GM21619 (cell line): Measurements from ENCODE around the gene RRM1.
"Not testable (repeated sequence)": the region's sequence is repeated elsewhere in the genome, so short reads cannot be mapped to it uniquely, and the experiment has no call there.

ENCODE experiments used
- ATAC-seq: cut with Tn5 transposase; IDR thresholded peaks from one replicate; pipeline ENCODE4 v1.9.1; 2021; ENCODE audit not compliant: unreplicated experiment

RRM1 gene

DNA sequence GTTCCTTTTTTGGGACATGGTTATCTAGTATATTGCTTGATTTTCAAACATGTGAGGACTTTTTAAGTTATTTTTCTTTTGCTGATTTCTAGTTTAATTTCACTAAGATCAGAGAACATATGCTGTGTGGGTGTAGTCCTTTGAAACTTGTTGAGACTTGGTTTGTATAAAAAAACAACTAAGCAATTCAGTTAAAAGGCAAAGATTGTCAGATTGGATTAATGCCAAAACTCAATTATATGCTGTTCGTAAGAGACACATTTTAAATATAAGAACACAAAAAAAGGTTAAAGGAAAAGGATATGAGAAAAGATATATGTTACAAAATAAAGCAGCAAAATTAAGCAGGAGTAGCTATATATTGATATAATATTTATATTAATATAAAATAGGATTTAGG, 17.8 kb upstream of the RRM1 start:
- no peak for ATAC-seq

DNA sequence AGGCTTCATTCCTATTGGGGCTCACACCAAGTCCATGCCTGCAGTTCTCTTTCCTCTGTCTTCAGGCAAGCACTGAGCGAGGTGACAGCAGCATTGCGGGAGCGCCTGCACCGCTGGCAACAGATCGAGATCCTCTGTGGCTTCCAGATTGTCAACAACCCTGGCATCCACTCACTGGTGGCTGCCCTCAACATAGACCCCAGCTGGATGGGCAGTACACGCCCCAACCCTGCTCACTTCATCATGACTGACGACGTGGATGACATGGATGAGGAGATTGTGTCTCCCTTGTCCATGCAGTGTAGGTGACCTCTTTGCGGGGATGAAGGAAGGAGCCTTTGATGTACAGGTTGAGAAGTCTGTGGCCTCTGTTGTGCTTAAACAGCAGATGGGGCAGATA, 11.4 kb upstream of the RRM1 start:
- no peak for ATAC-seq

DNA sequence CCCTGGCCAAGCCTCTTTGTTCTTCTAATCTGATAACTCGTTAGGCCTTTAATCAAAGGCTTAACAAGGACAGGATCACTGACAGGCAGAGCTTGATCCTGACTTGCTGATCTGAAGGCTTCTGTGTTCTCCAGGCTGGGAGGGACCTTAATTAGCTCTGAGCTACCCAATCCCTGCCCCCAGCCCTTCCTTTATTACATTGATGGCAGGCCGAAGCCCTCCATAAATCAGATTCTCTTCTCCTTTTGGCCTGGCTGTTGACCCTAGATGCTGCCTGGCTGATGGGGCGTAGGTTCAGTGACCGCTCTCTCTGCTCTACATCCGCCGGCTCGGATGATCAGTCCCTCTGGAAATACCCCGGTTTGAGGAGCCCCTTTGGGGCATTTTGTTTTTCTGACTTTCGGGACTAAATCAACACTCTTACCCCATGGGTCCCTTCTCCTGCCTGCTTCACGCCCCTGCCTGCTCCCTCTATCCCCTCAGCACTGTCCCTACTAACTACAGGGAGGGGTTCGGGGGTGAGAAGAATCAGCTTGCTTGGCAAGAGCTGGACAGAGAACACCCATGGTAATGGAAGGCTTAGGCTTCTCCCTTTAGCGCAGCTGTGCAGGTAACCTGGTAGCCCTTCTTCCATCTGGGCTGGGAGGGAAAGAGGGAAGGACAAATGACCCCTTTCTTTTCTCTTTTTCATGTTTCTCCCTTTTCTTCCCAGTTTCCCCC, 10.0 kb upstream of the RRM1 start:
- ATAC-seq: no peak

DNA sequence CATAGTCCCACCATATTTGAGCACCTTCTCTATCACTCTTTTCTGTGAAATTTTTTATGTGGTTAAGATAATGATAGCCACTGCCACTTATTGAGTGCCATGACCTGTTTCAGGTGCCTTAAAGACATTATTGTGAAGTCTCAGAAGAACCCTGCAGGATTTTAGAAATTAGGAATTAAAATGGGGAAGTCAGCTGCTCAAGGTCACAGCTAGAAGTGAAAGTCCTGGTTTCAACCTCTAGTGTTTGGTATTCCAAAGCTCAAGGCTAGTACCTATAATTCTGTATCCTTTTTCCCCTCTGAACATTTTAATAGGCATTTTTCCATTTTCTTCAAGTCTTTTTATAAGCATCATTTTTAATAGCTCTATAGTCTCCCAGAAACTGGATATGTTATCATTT, 9.0 kb upstream of the RRM1 start:
- no peak for ATAC-seq

DNA sequence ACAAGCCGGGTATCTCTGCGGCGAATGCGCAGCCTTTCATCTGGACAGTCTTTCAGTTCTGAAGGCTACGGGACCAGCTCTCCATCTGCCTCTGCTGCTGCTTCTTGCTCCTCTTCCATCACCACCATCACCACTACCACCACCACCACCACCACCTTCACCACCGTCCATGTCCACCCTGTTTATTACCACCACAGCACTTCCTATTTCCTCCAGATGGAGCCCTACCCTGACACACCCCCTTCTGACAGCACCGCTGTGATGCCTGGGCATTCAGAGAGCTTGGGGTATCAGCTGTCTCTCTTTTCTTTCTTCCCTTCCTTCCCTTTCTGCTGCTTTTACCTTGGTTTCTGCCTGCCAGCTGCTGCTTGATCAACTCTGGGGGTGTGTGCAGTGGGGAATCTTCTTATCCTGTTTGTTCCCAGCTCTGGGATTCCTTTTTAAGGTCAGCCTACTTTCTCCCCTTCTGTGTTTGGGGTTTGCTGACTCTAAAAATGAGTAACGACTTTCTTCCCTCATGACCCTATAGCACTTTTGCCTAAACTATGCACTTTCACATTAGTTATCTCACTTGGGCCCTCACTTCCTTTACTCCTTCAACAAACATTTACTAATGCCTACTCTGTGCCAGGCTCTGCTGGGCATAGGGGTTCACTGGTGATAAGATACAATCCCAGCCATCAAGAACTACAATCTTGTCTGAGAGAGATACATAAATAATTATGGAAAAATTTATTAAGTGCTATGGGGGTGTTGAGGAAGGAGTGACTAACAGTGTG, 7.8 kb upstream of the RRM1 start:
- no peak for ATAC-seq

DNA sequence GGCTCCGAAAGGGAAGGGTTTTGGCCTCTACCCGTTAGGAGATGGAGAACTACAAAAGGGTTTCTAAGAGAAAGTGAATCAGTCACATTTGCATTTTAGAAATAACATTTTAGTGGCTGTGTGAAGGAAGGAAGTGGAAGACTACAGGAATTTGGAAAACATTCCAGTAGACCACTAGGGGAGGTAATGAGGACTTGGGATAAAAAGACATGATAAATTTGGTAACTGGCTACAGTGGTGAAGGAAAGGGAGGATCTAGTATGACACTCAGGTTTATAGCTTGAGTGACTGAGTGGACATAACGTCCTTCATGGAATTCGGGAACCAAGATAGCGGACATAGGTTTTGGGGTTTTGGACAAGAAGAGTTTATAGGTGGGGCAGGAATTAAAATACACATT, 7.0 kb upstream of the RRM1 start:
- no peak for ATAC-seq

DNA sequence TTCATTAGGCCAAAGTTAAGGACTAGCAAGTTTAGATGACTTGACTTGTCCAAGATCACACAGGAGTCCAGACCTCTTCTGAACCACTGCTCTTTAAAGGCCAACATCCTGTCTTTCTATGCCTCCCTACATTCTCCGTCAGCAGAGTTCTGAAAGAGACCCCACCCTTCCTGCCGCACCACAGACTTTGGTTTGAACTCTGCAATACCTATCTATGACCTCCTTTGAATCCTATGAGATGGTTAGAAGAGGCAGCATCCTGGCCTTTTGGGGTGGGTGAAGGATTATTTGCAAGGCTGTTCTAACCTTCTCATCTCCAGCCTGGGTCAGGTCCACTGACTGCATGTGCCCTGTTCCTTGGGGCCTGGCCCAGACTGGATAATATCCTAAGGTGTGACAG, 4.3 kb upstream of the RRM1 start:
- no peak for ATAC-seq

DNA sequence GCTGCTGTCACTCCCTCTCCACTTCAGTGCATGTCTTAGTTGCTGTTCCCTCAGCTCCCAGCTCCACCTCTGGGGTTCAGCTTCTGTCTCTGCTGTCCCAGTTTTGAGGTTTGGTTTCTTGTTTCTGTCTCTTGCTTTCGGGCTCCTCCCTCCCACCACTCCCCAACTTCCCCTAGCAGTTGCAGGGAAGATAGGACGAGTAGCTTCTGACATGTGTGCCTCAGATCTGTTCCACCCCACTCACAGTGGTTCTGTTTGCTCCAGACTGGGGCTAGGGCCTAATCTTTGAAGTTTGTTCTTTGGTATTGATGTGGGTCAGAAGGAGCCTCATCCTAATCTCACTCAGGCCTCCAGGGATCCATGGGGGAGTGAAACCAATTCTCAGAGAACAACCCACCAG, 2.6 kb upstream of the RRM1 start:
- no peak for ATAC-seq

DNA sequence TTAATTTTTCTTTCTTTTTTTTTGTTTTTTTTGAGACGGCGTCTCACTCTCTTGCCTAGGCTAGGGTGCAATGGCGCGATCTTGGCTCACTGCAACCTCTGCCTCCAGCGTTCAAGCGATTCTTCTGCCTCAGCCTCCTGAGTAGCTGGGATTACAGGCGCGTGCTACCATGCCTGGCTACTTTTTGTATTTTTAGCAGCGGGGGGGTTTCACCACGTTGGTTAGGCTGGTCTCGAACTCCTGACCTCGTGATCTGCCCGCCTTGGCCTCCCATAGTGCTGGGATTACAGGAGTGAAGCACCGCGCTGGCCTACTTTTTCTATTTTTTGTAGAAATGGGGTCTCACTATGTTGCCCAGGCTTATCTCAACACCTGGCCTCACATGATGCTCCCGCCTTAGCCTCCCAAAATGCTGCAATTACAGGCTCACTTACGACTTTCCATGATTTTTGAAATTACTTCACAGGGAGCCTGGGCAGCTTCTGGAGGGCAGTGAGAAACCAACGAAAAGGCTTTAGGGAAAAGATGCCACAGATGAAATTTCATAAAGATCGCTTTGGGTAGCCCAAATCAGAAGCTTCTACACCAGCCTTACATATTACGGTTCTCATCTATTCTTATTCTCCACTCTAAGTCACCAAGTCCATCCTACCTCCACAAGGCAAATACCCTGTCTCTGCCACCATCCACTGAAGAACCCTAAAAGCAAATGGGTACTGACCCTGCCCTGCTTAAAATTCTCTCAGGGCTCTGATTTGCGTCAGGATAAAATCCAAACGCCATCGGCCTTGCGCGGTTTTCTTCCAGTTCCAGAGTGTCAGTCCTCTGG, 866 bp upstream of the RRM1 start:
- ATAC-seq: no peak

DNA sequence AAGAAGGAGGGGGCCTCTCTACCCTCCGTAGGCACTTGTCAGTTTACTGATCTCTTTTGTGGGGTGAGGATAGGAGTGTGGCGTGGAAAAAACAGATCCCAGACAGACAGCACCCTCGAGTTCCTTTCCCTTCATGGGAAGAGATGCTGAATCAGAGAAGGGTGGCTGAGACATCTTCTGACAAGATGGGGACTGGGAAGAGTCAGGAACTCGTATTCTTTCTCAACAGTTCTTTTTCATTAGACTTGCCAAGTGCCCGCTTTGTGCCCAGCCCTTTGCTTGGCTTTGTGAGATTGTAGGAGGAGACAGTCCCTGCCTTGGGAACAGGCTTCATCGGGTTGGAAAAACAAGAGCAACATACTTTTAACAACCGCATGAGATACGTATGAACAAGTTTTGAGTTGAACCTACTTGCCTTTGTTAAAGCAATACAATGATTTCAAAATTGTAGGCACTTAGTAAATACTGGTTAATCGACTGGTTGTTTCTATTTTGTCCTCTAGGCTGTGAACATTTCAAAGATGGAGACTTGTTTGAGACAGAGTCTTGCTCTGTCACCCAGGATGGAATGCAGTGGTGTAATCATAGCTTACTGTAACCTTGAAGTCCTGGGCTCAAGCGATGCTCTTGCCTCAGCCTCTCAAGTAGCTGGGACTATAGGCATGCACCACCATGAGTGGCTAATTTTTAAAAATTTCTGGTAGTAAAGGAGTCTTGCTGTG, 1.1 kb downstream of the RRM1 start:
- no peak for ATAC-seq

DNA sequence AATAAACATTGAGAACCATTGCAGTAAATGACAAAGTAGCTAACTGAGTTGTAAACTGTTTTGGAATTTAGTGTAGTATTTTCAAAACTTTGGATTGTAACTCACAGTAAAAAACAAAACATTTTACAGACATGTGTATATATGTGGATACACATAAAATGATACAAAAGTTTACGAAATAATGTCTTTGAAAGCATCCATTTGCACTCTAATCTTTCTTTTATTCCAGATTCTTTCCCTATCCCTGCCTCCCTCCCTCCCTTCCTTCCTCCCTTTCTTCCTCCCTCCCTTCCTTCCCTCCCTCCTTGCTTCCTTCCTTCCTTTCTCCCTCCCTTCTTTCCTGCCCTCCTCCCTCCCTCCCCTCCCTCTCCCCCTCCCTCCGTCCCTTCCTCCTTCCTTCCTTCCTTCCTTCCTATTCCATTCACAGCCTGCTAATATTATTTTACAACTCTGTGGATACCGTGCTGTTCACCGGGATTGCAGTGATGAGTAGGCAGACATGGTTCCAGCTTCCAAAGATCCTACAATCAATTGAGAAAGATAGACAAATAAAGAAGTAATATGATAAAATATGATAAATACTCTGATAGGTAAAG, 3.5 kb downstream of the RRM1 start:
- ATAC-seq: no peak

DNA sequence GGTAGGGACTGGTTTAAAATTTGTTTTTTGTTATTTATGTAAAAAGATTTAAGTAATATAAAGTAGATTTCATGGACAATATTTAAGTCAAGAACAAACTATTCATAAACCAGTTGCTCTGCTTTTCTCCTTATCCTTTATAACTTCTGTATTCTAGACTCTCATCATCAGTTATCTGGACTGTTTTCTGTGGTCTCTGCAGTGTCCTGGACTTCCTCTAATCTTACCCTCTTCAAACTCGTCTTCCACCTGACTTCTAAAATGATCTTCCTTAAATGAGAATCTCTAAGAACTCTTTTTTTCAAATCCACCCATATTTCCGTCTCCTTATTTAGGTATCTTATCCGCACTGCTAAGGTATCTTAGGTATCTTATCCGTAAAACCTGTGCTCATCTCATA, 8.1 kb downstream of the RRM1 start:
- no peak for ATAC-seq

DNA sequence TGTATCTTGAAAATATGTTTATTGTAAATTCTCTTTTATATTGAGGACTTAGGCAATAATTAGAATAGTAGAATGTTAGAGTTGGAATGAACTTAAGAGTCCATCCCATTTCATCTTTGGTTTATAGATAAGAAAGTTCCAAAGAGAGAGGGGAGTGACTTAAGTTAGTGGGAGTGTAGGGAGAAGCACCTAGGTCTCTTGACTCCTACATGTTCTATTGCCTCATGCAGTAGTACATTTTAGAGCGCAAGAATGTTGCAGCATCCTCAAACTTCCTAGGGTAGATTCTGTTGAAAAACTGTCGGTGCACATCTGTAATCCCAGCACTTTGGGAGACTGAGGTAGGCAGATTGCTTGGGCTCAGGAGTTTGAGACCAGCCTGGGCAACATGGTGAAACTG, 8.7 kb downstream of the RRM1 start:
- ATAC-seq: no peak

DNA sequence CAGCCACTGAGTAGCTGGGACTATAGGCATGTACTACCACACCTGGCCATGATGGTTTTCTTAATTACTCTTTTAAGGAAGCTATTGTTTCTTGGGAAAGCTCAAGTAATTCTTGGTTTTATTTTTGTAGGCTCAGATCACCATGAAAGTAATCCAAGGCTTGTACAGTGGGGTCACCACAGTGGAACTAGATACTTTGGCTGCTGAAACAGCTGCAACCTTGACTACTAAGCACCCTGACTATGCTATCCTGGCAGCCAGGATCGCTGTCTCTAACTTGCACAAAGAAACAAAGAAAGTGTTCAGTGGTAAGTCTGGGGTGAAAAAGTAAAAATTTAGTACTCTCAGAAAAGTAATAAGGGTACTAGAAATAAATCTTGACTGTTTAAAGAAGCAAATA, 11.3 kb downstream of the RRM1 start:
- no peak for ATAC-seq

DNA sequence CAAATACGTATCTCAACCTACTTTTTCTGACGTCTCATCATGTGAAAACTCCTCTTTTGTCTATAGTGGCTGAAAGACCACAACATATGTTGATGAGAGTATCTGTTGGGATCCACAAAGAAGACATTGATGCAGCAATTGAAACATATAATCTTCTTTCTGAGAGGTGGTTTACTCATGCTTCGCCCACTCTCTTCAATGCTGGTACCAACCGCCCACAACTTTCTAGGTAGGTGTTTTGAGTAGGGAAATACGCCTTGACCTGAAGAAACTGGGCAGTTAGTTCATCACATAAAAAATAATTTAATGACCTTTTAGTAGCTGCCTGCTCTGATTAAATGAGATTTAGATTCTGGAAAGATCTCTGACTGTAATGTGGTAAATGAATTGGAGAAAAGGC, 17.2 kb downstream of the RRM1 start:
- no peak for ATAC-seq

DNA sequence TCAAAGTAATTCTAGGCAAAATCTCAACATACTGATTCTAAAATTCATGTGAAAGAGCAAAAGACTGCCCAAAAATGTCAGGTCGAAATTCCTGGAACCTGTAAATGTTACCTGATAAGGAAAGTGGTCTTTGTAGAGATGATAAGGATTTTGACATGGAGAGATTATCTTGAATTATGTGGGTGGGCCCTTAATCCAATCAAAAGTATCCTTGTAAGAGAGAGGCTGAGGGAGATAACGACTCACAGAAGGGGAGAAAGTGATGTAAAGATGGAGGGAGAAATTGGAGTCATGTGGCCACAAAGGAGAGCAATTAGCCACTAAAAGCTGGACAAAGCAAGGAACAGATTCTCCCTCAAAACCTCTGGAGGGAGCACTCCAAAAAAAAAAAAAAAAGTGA, 20.5 kb downstream of the RRM1 start:
- no peak for ATAC-seq

DNA sequence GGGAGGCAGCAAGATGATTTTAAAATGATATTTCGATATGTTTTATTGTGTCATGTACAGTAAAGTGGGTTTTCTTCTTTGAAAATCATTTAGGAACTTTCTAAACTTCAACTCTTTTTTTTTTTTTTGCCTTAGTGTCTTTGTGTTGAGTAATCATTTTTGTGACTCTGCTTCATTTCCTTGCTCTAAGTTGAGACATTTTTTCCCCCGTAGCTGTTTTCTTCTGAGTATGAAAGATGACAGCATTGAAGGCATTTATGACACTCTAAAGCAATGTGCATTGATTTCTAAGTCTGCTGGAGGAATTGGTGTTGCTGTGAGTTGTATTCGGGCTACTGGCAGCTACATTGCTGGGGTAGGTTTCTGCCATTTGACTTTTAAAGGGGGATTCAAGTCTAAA, 23.5 kb downstream of the RRM1 start:
- ATAC-seq: no peak

DNA sequence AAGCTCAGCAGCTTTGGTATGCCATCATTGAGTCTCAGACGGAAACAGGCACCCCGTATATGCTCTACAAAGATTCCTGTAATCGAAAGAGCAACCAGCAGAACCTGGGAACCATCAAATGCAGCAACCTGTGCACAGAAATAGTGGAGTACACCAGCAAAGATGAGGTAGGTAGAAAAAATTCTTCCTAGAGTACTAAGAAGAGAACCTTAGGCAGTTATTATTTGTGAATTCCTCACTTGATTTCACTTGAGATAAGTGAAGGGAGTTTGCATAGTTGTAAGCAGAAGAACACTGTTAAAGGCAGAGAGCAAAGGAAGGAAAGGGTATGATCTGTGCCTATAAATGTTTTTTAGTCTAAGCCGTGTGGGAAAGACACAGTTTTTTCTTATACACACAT, 28.6 kb downstream of the RRM1 start:
- no peak for ATAC-seq

DNA sequence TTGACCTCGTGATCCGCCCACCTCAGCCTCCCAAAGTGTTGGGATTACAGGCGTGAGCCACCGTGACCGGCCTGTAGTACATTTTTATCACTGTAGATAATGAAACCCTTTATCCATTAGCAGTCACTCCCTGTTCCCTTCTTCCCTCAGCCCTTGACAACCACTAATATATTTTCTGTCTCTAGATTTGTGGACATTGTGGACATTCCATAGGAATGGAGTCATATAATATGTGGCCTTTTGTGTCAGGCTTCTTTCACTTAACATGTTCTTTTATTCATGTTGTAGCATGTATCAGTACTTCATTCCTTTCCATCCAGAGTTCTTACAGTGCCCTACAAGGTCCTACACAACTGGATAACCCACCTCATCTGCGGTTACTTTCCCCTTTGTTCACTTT, 30.5 kb downstream of the RRM1 start:
- no peak for ATAC-seq

DNA sequence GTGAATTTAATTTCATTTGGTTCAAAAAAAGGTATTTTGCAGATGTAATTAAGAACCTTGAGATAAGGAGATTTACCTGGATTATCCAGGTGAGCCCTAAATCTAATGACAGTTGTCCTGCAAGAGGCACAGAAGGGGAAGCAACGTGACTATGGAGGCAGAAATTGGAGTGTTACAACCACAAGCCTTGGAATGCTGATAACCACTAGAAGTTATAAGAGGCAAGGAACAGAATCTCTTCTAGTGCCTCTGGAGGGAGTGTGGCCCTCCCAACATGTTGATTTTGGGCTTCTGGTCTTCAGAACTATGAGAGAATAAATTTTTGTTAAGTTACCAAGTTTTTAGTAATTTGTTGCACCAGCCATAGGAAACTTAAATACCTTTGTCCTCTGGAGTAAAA, 32.8 kb downstream of the RRM1 start:
- ATAC-seq: no peak

DNA sequence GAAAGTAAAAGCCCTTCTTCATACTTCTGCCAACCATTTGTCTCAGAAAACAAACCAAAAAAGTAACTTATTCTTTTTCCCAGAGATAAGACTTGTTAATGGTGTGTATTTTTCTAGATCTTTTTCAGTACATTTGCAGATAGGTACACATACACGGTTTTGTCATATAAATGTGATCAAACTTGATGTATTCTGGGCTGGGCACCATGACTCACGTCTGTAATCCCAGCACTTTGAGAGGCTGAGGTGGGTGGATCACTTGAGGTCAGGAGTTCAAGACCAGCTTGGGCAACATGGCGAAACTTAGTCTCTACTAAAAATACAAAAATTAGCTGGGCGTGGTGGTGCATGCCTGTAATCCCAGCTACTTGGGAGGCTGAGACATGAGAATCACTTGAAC, 35.6 kb downstream of the RRM1 start:
- ATAC-seq: not testable (repeated sequence)
